ENCODE measurements around the gene PLCH1.

DNA sequence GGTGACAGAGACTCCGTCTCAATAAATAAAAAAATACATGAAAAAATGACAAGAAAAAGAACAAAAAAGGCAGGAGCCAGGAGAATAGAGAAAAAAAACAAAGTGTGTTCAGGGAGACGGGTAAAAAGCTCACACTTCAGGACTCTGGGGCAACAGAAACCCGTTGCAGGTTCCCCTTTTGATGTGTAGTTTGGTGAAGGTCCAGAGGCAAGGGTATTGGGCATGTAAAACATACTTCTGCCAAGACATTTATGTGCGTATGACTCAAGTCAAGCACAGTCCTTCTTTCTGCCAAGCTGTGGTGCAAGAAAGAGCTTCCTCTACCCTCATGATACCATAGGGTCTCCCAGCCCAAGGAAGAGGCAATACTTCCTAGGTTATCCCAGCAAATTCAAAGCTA is 418.0 kb downstream of the PLCH1 start:
- TF ChIP-seq CTCF (IDR thresholded peaks at IDR 0.05; ENCODE audit: low read length): no peak
- TF ChIP-seq EZH2 (IDR thresholded peaks at IDR 0.05; ENCODE audit: borderline replicate concordance, low read length): no peak
